ENCODE results near the gene PRKCA.
A peak's percentile ranks its signal among the peaks of the same experiment; 100 is the strongest.
"Not testable (repeated sequence)": the region's sequence is repeated elsewhere in the genome, so short reads cannot be mapped to it uniquely, and the experiment has no call there.

The PRKCA gene

GRCh38 chr17:66290101-66290722 is 12.2 kb upstream of the PRKCA start:
- TF ChIP-seq ZNF274 (IDR thresholded peaks at IDR 0.05; ENCODE audit: low read depth, low read length) (no peak), YY1 (IDR thresholded peaks at IDR 0.05; ENCODE audit: insufficient read depth, insufficient read length) (no peak), SUZ12 (IDR thresholded peaks at IDR 0.05; ENCODE audit: extremely low read depth, insufficient read depth, insufficient read length) (no peak)
- Histone ChIP-seq H3K27me3 (ENCODE audit: insufficient read depth, insufficient read length) (no peaks in the 10 kb centered on the region), H3K9me3 (ENCODE audit: insufficient read depth, low read length) (no peaks in the 10 kb centered on the region), H3K4me3 (ENCODE audit: insufficient read length, low read depth) (no peak overlapping the region), H3K9ac (ENCODE audit: insufficient read length, low read depth) (no peak overlapping the region), H3K4me1 (ENCODE audit: insufficient read depth, insufficient read length) (no peaks in the 10 kb centered on the region), H3K36me3 (ENCODE audit: insufficient read depth, insufficient read length, low read length) (no peaks in the 10 kb centered on the region)
- DNase-seq (ENCODE audit: low read depth, low spot score): no peak

- no peaks in the 10 kb centered on the region for H3K4me1 ChIP-seq (ENCODE audit: insufficient read depth, insufficient read length)
- no peaks in the 10 kb centered on the region for H3K9me3 ChIP-seq (ENCODE audit: insufficient read depth, low read length)
- no peaks in the 10 kb centered on the region for H3K27me3 ChIP-seq (ENCODE audit: insufficient read depth, insufficient read length)
- no peak overlapping the region for H3K9ac ChIP-seq (ENCODE audit: insufficient read length, low read depth)
- TF ChIP-seq SUZ12 (IDR thresholded peaks at IDR 0.05; ENCODE audit: extremely low read depth, insufficient read depth, insufficient read length) (no peak), YY1 (IDR thresholded peaks at IDR 0.05; ENCODE audit: insufficient read depth, insufficient read length) (no peak), ZNF274 (IDR thresholded peaks at IDR 0.05; ENCODE audit: low read depth, low read length) (no peak)
- no peak for DNase-seq (ENCODE audit: low read depth, low spot score)
- H3K4me3 ChIP-seq (ENCODE audit: insufficient read length, low read depth): no peak overlapping the region
- H3K36me3 ChIP-seq (ENCODE audit: insufficient read depth, insufficient read length, low read length): no peaks in the 10 kb centered on the region
Observed at GRCh38 chr17:66292353-66292752, 10.1 kb upstream of the PRKCA start.

- H3K9me3 ChIP-seq (ENCODE audit: insufficient read depth, low read length): no peaks in the 10 kb centered on the region
- no peaks in the 10 kb centered on the region for H3K4me1 ChIP-seq (ENCODE audit: insufficient read depth, insufficient read length)
- H3K4me3 ChIP-seq (ENCODE audit: insufficient read length, low read depth): no peak overlapping the region
- peaks cover 21% of the 10 kb centered on the region for H3K27me3 ChIP-seq (ENCODE audit: insufficient read depth, insufficient read length)
- H3K36me3 ChIP-seq (ENCODE audit: insufficient read depth, insufficient read length, low read length): no peaks in the 10 kb centered on the region
- no peak overlapping the region for H3K9ac ChIP-seq (ENCODE audit: insufficient read length, low read depth)
- TF ChIP-seq SUZ12 (IDR thresholded peaks at IDR 0.05; ENCODE audit: extremely low read depth, insufficient read depth, insufficient read length): no peak
- no peak for TF ChIP-seq ZNF274 (IDR thresholded peaks at IDR 0.05; ENCODE audit: low read depth, low read length)
- no peak for TF ChIP-seq YY1 (IDR thresholded peaks at IDR 0.05; ENCODE audit: insufficient read depth, insufficient read length)
- DNase-seq (ENCODE audit: low read depth, low spot score): no peak
Observed at GRCh38 chr17:66296289-66296725, 6.1 kb upstream of the PRKCA start.

GRCh38 chr17:66297443-66297842 is 5.0 kb upstream of the PRKCA start:
- not testable (repeated sequence) for H3K9ac ChIP-seq (ENCODE audit: insufficient read length, low read depth); DNase-seq (ENCODE audit: low read depth, low spot score); H3K4me3 ChIP-seq (ENCODE audit: insufficient read length, low read depth)

GRCh38 chr17:66299711-66300110 is 2.7 kb upstream of the PRKCA start:
- Histone ChIP-seq H3K4me1 (ENCODE audit: insufficient read depth, insufficient read length) (peaks cover 2% of the 10 kb centered on the region), H3K27me3 (ENCODE audit: insufficient read depth, insufficient read length) (peaks cover 28% of the 10 kb centered on the region), H3K9ac (ENCODE audit: insufficient read length, low read depth) (no peak overlapping the region), H3K4me3 (ENCODE audit: insufficient read length, low read depth) (no peak overlapping the region), H3K9me3 (ENCODE audit: insufficient read depth, low read length) (no peaks in the 10 kb centered on the region), H3K36me3 (ENCODE audit: insufficient read depth, insufficient read length, low read length) (no peaks in the 10 kb centered on the region)
- no peak for DNase-seq (ENCODE audit: low read depth, low spot score)
- no peak for TF ChIP-seq YY1 (IDR thresholded peaks at IDR 0.05; ENCODE audit: insufficient read depth, insufficient read length)
- TF ChIP-seq ZNF274 (IDR thresholded peaks at IDR 0.05; ENCODE audit: low read depth, low read length): no peak
- TF ChIP-seq SUZ12 (IDR thresholded peaks at IDR 0.05; ENCODE audit: extremely low read depth, insufficient read depth, insufficient read length): no peak

More at GRCh38 chr17:66297443-66297842, 5.0 kb upstream of the PRKCA start:
- H3K27me3 ChIP-seq (ENCODE audit: insufficient read depth, insufficient read length): peaks cover 28% of the 10 kb centered on the region
- H3K4me1 ChIP-seq (ENCODE audit: insufficient read depth, insufficient read length); H3K36me3 ChIP-seq (ENCODE audit: insufficient read depth, insufficient read length, low read length); H3K9me3 ChIP-seq (ENCODE audit: insufficient read depth, low read length): not testable (repeated sequence)

GRCh38 chr17:66300956-66301355 is 1.5 kb upstream of the PRKCA start:
- TF ChIP-seq ZNF274 (IDR thresholded peaks at IDR 0.05; ENCODE audit: low read depth, low read length) (no peak), SUZ12 (IDR thresholded peaks at IDR 0.05; ENCODE audit: extremely low read depth, insufficient read depth, insufficient read length) (no peak), YY1 (IDR thresholded peaks at IDR 0.05; ENCODE audit: insufficient read depth, insufficient read length) (no peak)
- peaks cover 2% of the 10 kb centered on the region for H3K4me1 ChIP-seq (ENCODE audit: insufficient read depth, insufficient read length)
- H3K4me3 ChIP-seq (ENCODE audit: insufficient read length, low read depth): no peak overlapping the region
- no peaks in the 10 kb centered on the region for H3K36me3 ChIP-seq (ENCODE audit: insufficient read depth, insufficient read length, low read length)
- no peak overlapping the region for H3K9ac ChIP-seq (ENCODE audit: insufficient read length, low read depth)
- peaks cover 28% of the 10 kb centered on the region for H3K27me3 ChIP-seq (ENCODE audit: insufficient read depth, insufficient read length)
- DNase-seq (ENCODE audit: low read depth, low spot score): no peak
- no peaks in the 10 kb centered on the region for H3K9me3 ChIP-seq (ENCODE audit: insufficient read depth, low read length)

- Histone ChIP-seq H3K9ac (ENCODE audit: insufficient read length, low read depth) (peak overlapping the region; percentile 83), H3K27me3 (ENCODE audit: insufficient read depth, insufficient read length) (peaks cover 28% of the 10 kb centered on the region), H3K4me1 (ENCODE audit: insufficient read depth, insufficient read length) (peaks cover 2% of the 10 kb centered on the region), H3K36me3 (ENCODE audit: insufficient read depth, insufficient read length, low read length) (no peaks in the 10 kb centered on the region), H3K9me3 (ENCODE audit: insufficient read depth, low read length) (no peaks in the 10 kb centered on the region), H3K4me3 (ENCODE audit: insufficient read length, low read depth) (peak overlapping the region; percentile 76)
- no peak for DNase-seq (ENCODE audit: low read depth, low spot score)
- TF ChIP-seq SUZ12 (IDR thresholded peaks at IDR 0.05; ENCODE audit: extremely low read depth, insufficient read depth, insufficient read length) (no peak), ZNF274 (IDR thresholded peaks at IDR 0.05; ENCODE audit: low read depth, low read length) (no peak), YY1 (IDR thresholded peaks at IDR 0.05; ENCODE audit: insufficient read depth, insufficient read length) (no peak)
Observed at GRCh38 chr17:66301367-66301863, 998 bp upstream of the PRKCA start.

All from NT2/D1 (cell line).